ENCODE data around the gene PTPN11. TPM values are rescaled to one million over a fixed set of nuclear protein-coding genes. Genes with fewer than 3 reads are reported as not detected.

The PTPN11 gene
- total RNA-seq, 2 donors from 2014 or later: 31.6 to 47.1 TPM

GRCh38 chr12:112543751-112544150, 125.0 kb downstream of the PTPN11 start:
- DNase-seq (no peak), ATAC-seq (no peak)
- Histone ChIP-seq H3K4me3 (no peak overlapping the region), H3K27me3 (no peaks in the 10 kb centered on the region), H3K36me3 (replicated peaks in 1 of 2; ENCODE audit: insufficient read depth in 1 of 2, low read depth in 2 of 2) (no peaks in the 10 kb centered on the region), H3K9me3 (no peaks in the 10 kb centered on the region), H3K27ac (no peak overlapping the region), H3K4me1 (no peaks in the 10 kb centered on the region)
- TF ChIP-seq CTCF (IDR thresholded peaks at IDR 0.05) (no peak), POLR2A (IDR thresholded peaks at IDR 0.05) (no peak)
- intact Hi-C loops (cut with DNase I): no loop called here
- WGBS, 2 donors: 51 to 65% methylated on average over 4 of the region's 4 CpGs

- 71 to 72% methylated on average over 6 of the region's 6 CpGs for WGBS, 2 donors
- intact Hi-C loops (cut with DNase I): no loop called here
Measured at GRCh38 chr12:112546339-112546738, 127.6 kb downstream of the PTPN11 start.

DNA sequence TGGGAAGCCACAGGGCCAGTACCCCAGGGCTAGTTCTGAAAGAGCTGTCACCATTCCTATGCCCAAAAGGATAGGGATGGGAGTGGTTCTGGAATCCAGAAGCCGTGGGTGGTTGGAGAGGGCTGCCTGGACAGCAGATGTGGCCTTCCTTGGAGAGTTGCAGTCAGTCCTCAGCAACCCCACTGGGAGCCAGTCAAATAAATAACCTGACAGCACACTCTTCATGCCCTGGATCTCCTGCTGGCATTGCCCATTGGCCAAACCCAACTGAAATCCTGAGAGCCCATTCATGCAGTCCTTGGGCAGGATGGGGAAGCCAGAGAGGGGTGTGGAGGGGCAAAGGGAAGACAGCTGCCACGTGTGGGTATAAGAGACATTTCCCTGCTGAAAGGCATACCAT, 128.2 kb downstream of the PTPN11 start:
- H3K27me3 ChIP-seq: no peaks in the 10 kb centered on the region
- no peak overlapping the region for H3K27ac ChIP-seq
- H3K4me1 ChIP-seq: no peaks in the 10 kb centered on the region
- DNase-seq: no peak
- intact Hi-C loops (cut with DNase I): no loop called here
- no peak for ATAC-seq
- no peak for TF ChIP-seq POLR2A (IDR thresholded peaks at IDR 0.05)
- TF ChIP-seq CTCF (IDR thresholded peaks at IDR 0.05): no peak
- WGBS, 2 donors: 30 to 42% methylated on average over 2 of the region's 2 CpGs
- no peaks in the 10 kb centered on the region for H3K36me3 ChIP-seq (replicated peaks in 1 of 2; ENCODE audit: insufficient read depth in 1 of 2, low read depth in 2 of 2)
- no peak overlapping the region for H3K4me3 ChIP-seq
- no peaks in the 10 kb centered on the region for H3K9me3 ChIP-seq

More at GRCh38 chr12:112546339-112546738, 127.6 kb downstream of the PTPN11 start:
- DNase-seq (no peak), ATAC-seq (no peak)
- Histone ChIP-seq H3K27me3 (no peaks in the 10 kb centered on the region), H3K9me3 (no peaks in the 10 kb centered on the region), H3K4me1 (no peaks in the 10 kb centered on the region), H3K4me3 (no peak overlapping the region), H3K36me3 (replicated peaks in 1 of 2; ENCODE audit: insufficient read depth in 1 of 2, low read depth in 2 of 2) (no peaks in the 10 kb centered on the region), H3K27ac (no peak overlapping the region)
- TF ChIP-seq CTCF (IDR thresholded peaks at IDR 0.05): no peak
- no peak for TF ChIP-seq POLR2A (IDR thresholded peaks at IDR 0.05)

DNA sequence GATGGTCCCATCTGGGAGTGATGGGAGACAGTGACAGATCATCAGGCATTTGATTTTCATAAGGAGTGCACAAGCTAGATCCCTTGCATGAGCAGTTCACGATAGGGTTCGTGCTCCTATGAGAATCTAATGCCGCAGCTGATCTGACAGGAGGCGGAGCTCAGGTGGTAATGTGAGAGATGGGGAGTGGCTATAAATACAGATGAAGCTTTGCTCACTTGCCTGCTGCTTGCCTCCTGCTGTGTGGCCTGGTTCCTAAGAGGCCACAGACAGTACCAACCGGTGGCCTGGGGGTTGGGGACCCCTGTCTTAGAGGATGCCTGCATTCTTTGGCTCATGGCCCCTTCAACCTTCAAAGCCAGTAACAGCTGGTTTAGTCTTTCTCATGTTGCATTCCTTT, 130.3 kb downstream of the PTPN11 start:
- H3K4me1 ChIP-seq: no peaks in the 10 kb centered on the region
- ATAC-seq: no peak
- no peaks in the 10 kb centered on the region for H3K36me3 ChIP-seq (replicated peaks in 1 of 2; ENCODE audit: insufficient read depth in 1 of 2, low read depth in 2 of 2)
- TF ChIP-seq POLR2A (IDR thresholded peaks at IDR 0.05): no peak
- TF ChIP-seq CTCF (IDR thresholded peaks at IDR 0.05): no peak
- H3K9me3 ChIP-seq: peaks cover 0 to 5% (median 0%) of the 10 kb centered on the region in 3 donors
- 59 to 66% methylated on average over 5 of the region's 5 CpGs for WGBS, 2 donors
- no peak overlapping the region for H3K4me3 ChIP-seq
- intact Hi-C loops (cut with DNase I): no loop called here
- no peak for DNase-seq
- no peaks in the 10 kb centered on the region for H3K27me3 ChIP-seq
- no peak overlapping the region for H3K27ac ChIP-seq

- Histone ChIP-seq H3K27me3 (no peaks in the 10 kb centered on the region), H3K4me3 (no peak overlapping the region), H3K36me3 (replicated peaks in 1 of 2; ENCODE audit: insufficient read depth in 1 of 2, low read depth in 2 of 2) (no peaks in the 10 kb centered on the region), H3K27ac (no peak overlapping the region), H3K9me3 (peaks cover 0 to 5% (median 0%) of the 10 kb centered on the region in 3 donors), H3K4me1 (no peaks in the 10 kb centered on the region)
- intact Hi-C loops (cut with DNase I): no loop called here
- TF ChIP-seq POLR2A (IDR thresholded peaks at IDR 0.05) (no peak), CTCF (IDR thresholded peaks at IDR 0.05) (no peak)
- 42 to 58% methylated on average over 5 of the region's 5 CpGs for WGBS, 2 donors
- DNase-seq (no peak), ATAC-seq (no peak)
Measured at GRCh38 chr12:112551681-112552080, 132.9 kb downstream of the PTPN11 start.
